Heart right ventricle (tissue), 16 donors: Measurements from ENCODE around the gene KIF18B. TPM values are rescaled to one million over a fixed set of nuclear protein-coding genes. Genes with fewer than 3 reads are reported as not detected.
A peak's percentile ranks its signal among the peaks of the same experiment; 100 is the strongest.

Source experiments
- ATAC-seq, 8 donors: fragments of 200-7000 bp; cut with Tn5 transposase; one replicate each; pipeline ENCODE4 v1.9.1; 2020; ENCODE audit warnings: mild to moderate bottlenecking in 8 of 8, moderate library complexity in 8 of 8, moderate number of reproducible peaks in 1 of 8
- DNase-seq, 2 donors: peaks; one replicate each; pipeline ENCODE4 v3.0.0-alpha.2; 2020
- H3K27ac ChIP-seq, 10 donors: fragments of 200-600 bp; sonication (generic) in 2 of 10; one replicate each; pipeline versions ENCODE4 v1.5.0 to v1.8.0; 2020 to 2022; ENCODE audit warnings: mild to moderate bottlenecking in 3 of 10
- H3K27me3 ChIP-seq, 7 donors: fragments of 200-600 bp; one replicate each; pipeline ENCODE4 v1.8.0; 2021 to 2022; ENCODE audit warnings: mild to moderate bottlenecking in 2 of 7
- H3K36me3 ChIP-seq, 9 donors: fragments of 200-600 bp; sonication (generic) in 1 of 9; one replicate each; pipeline versions ENCODE4 v1.5.0 to v1.8.0; 2020 to 2022; ENCODE audit warnings: mild to moderate bottlenecking in 2 of 9
- H3K4me1 ChIP-seq, 9 donors: fragments of 200-600 bp; sonication (generic) in 1 of 9; one replicate each; pipeline versions ENCODE4 v1.5.0 to v1.8.0; 2020 to 2022; ENCODE audit warnings: mild to moderate bottlenecking in 4 of 9
- H3K4me3 ChIP-seq, 10 donors: fragments of 200-600 bp; sonication (generic) in 2 of 10; one replicate each; pipeline versions ENCODE4 v1.5.0 to v1.8.0; 2020 to 2022; ENCODE audit warnings: mild to moderate bottlenecking in 7 of 10, moderate library complexity in 2 of 10
- H3K9me3 ChIP-seq, 11 donors: fragments of 200-600 bp in 10 of 11; sonication (generic) in 2 of 11; one replicate each; pipeline versions ENCODE4 v1.5.0 to v1.8.0; 2013 to 2022; ENCODE audit warnings: mild to moderate bottlenecking in 2 of 11, control low read depth in 1 of 11, moderate library complexity in 1 of 11
- CTCF ChIP-seq, 9 donors: fragments of 200-600 bp; sonication (generic) in 2 of 9; IDR thresholded peaks; one replicate each; pipeline versions ENCODE4 v1.5.0 to v1.8.0; 2021 to 2022; ENCODE audit warnings: antibody characterized with exemption in 9 of 9, mild to moderate bottlenecking in 5 of 9, moderate library complexity in 1 of 9
- WGBS, 2 donors: extraction: QIAGEN DNeasy Blood & Tissue Kit; methylation state at CpG; one replicate each; pipeline ENCODE4 v1.1.7; 2013; ENCODE audit warnings: inconsistent platforms in 1 of 2; 5-methylcytosine and 5-hydroxymethylcytosine counted together
- intact Hi-C, 10 donors: fragments of 100-400 bp; cut with DNase I; formaldehyde crosslinking; loops; one replicate each; pipeline versions ENCODE4 v1.11.1 to v1.14.2; 2022
- polyA plus RNA-seq, 2 donors: library from polyadenylated mRNA; stranded (reverse); fragments of 200-250 nt; gene quantifications; one replicate each; pipeline ENCODE4 v1.2.3, GENCODE V29; 2013
- total RNA-seq, 10 donors: library from RNA; stranded (reverse); fragmentation: NEBNext Ultra II Directional in 3 of 10; extraction: Animal tissue kit (Norgen Biotek cat#: 25700) in 3 of 10; gene quantifications; one replicate each; pipeline versions ENCODE4 v1.2.1 to v1.2.4, GENCODE V29; 2021 to 2023
- donor health status: Arrhythmogenic right ventricular cardiomyopathy.
- donor health status: ischemic (EF 13 %, LVEDD 7.1; RV severe dilation, severe dysfunction).
- donor health status: healthy with polysubstance abuse.
- donor health status: DM: no; HTN: yes; CAD: no.
- donor health status: DM: no; HTN: no; CAD: no.
- donor health status: ischemic (EF 25% LVEDD 6.9; RV normal size, moderate dysfunction).
- donor health status: ischemic (EF 25% LVEDD 5.7; RV mildly dilated, moderate dysfunction).
- donor health status: healthy.
- donor health status: DM: yes; HTN: yes; CAD: no.
- donor health status: Ischemic cardiomyopathy.
- donor health status: ischemic (EF 35%, LVEDD 5.7; RV mildly dilated, moderate dysfunction).
- donor health status: nonischemic (EF 11% LVEDD 7.7; RV severe dilation, severe dysfunction).
- donor health status: DM: yes; HTN: yes; CAD: no.
- donor health status: PGD.
- donor health status: ischemic (EF 29% LVEDD 5.4; RV normal size, mild dysfunction).
- donor health status: nonischemic (EF 23%, LVEDD 6.1; RV moderate dilation, normal function).

KIF18B gene
- total and polyA plus RNA-seq, 12 donors: 0.04 to 4.3 (median 0.20) TPM; not detected in 1

GRCh38 chr17:44922746-44923470 lies 24.7 kb downstream of the KIF18B start:
- intact Hi-C loops: loop anchor here in 6 of 10 donors (2.0 to 10.0 kb wide), 8 partner anchors 44 to 272 kb away; partner anchors contain the start of genes C1QL1 (in 1 of the 6) and PLCD3 (in 1 of the 6)
- peaks cover 3 to 26% (median 10%) of the 10 kb centered on the region in 9 donors for H3K4me1 ChIP-seq
- WGBS, 2 donors: 65 to 70% methylated on average over 19 of the region's 19 CpGs
- no peak overlapping the region for H3K4me3 ChIP-seq
- no peak for ATAC-seq
- peak overlapping the region in 1 of 10 donors; percentile 27 for H3K27ac ChIP-seq
- no peaks in the 10 kb centered on the region for H3K9me3 ChIP-seq
- H3K27me3 ChIP-seq: peaks cover 0 to 12% (median 0%) of the 10 kb centered on the region in 7 donors
- TF ChIP-seq CTCF (IDR thresholded peaks at IDR 0.05): no peak
- peaks cover 0 to 11% (median 0%) of the 10 kb centered on the region in 9 donors for H3K36me3 ChIP-seq
- DNase-seq: no peak

GRCh38 chr17:44922136-44922535 lies 25.4 kb downstream of the KIF18B start:
- Histone ChIP-seq H3K9me3 (no peaks in the 10 kb centered on the region), H3K27me3 (peaks cover 0 to 12% (median 0%) of the 10 kb centered on the region in 7 donors), H3K36me3 (peaks cover 0 to 4% (median 0%) of the 10 kb centered on the region in 9 donors), H3K4me1 (peaks cover 2 to 33% (median 13%) of the 10 kb centered on the region in 9 donors), H3K4me3 (no peak overlapping the region), H3K27ac (peak overlapping the region in 2 of 10 donors; percentile 47 to 64)
- 84 to 85% methylated on average over 6 of the region's 6 CpGs for WGBS, 2 donors
- ATAC-seq (no peak), DNase-seq (no peak)
- intact Hi-C loops: loop anchor here in 6 of 10 donors (2.0 to 10.0 kb wide), 8 partner anchors 45 to 273 kb away; partner anchors contain the start of genes C1QL1 (in 1 of the 6) and PLCD3 (in 1 of the 6)
- TF ChIP-seq CTCF (IDR thresholded peaks at IDR 0.05): no peak

GRCh38 chr17:44921122-44921882 lies 26.3 kb downstream of the KIF18B start:
- 26 to 34% methylated on average over 11 of the region's 11 CpGs for WGBS, 2 donors
- peaks cover 4 to 41% (median 18%) of the 10 kb centered on the region in 9 donors for H3K4me1 ChIP-seq
- H3K4me3 ChIP-seq: no peak overlapping the region
- H3K9me3 ChIP-seq: no peaks in the 10 kb centered on the region
- peaks cover 0 to 12% (median 0%) of the 10 kb centered on the region in 7 donors for H3K27me3 ChIP-seq
- intact Hi-C loops: loop anchor here in 9 of 10 donors (2.0 to 10.0 kb wide), 12 partner anchors 46 to 273 kb away; partner anchors contain the start of genes C1QL1 (in 2 of the 9) and PLCD3 (in 2 of the 9)
- peak in 3 of 9 donors; percentile 5 to 21 (median 10) for TF ChIP-seq CTCF (IDR thresholded peaks at IDR 0.05)
- ATAC-seq: peak; percentile 44 to 83 (median 61)
- no peaks in the 10 kb centered on the region for H3K36me3 ChIP-seq
- peak in 1 of 2 donors; percentile 41 for DNase-seq
- H3K27ac ChIP-seq: peak overlapping the region in 8 of 10 donors; percentile 32 to 64 (median 48)

GRCh38 chr17:44920565-44920940 lies 27.0 kb downstream of the KIF18B start:
- WGBS, 2 donors: 42 to 57% methylated on average over 7 of the region's 7 CpGs
- DNase-seq (peak in 1 of 2 donors; percentile 9), ATAC-seq (peak in 3 of 8 donors; percentile 10 to 33 (median 22))
- Histone ChIP-seq H3K27me3 (peaks cover 0 to 12% (median 0%) of the 10 kb centered on the region in 7 donors), H3K36me3 (no peaks in the 10 kb centered on the region), H3K4me3 (no peak overlapping the region), H3K27ac (peak overlapping the region in 8 of 10 donors; percentile 19 to 64 (median 40)), H3K4me1 (peaks cover 4 to 48% (median 25%) of the 10 kb centered on the region in 9 donors), H3K9me3 (no peaks in the 10 kb centered on the region)
- no peak for TF ChIP-seq CTCF (IDR thresholded peaks at IDR 0.05)
- intact Hi-C loops: loop anchor here (1.0 to 10.0 kb wide), 15 partner anchors 47 to 274 kb away; partner anchors contain the start of genes PLCD3 (in 3 of the 10) and C1QL1 (in 2 of the 10)
